Endodermal cell (in vitro differentiated cells): ENCODE measurements around the gene PDE10A. TPM values are rescaled to one million over a fixed set of nuclear protein-coding genes. Genes with fewer than 3 reads are reported as not detected.

Source experiments
- DNase-seq: peaks from one replicate; pipeline ENCODE4 v3.0.0-alpha.2; 2017
- H3K27ac ChIP-seq: 2 replicates; pipeline ENCODE4 v1.5.1; 2013; ENCODE audit warnings: mild to moderate bottlenecking, low read depth, low read length, moderate library complexity
- H3K27me3 ChIP-seq: 2 replicates; pipeline ENCODE4 v1.6.1; 2013; ENCODE audit warnings: mild to moderate bottlenecking, low read length, moderate library complexity; ENCODE audit not compliant: insufficient read depth, control insufficient read depth, poor library complexity, severe bottlenecking
- H3K36me3 ChIP-seq: 2 replicates; pipeline ENCODE4 v1.7.0; 2013; ENCODE audit warnings: mild to moderate bottlenecking, low read length, moderate library complexity; ENCODE audit not compliant: control insufficient read depth, insufficient read depth
- H3K4me1 ChIP-seq: one replicate; pipeline ENCODE4 v1.7.0; 2013; ENCODE audit warnings: low read length; ENCODE audit not compliant: control insufficient read depth, insufficient read depth
- H3K4me3 ChIP-seq: 2 replicates; pipeline ENCODE4 v1.5.1; 2013; ENCODE audit warnings: mild to moderate bottlenecking, low read length, moderate library complexity
- H3K9ac ChIP-seq: 2 replicates; pipeline ENCODE4 v1.6.1; 2013; ENCODE audit warnings: mild to moderate bottlenecking, low read length, moderate library complexity; ENCODE audit not compliant: poor library complexity, severe bottlenecking; ENCODE audit errors: extremely low read depth
- H3K9me3 ChIP-seq: 2 replicates; pipeline ENCODE4 v1.6.1; 2013; ENCODE audit warnings: mild to moderate bottlenecking, low read length, moderate library complexity; ENCODE audit not compliant: control insufficient read depth
- H3K27ac Mint-ChIP-seq: 2 replicates; pipeline ENCODE4 v1.8.0; 2020; ENCODE audit warnings: mixed read lengths
- H3K27me3 Mint-ChIP-seq: 2 replicates; pipeline ENCODE4 v1.8.0; 2021; ENCODE audit warnings: mild to moderate bottlenecking, mixed read lengths; ENCODE audit not compliant: insufficient read depth
- H3K36me3 Mint-ChIP-seq: 2 replicates; pipeline ENCODE4 v1.8.0; 2020; ENCODE audit warnings: low read depth, mixed read lengths
- H3K4me1 Mint-ChIP-seq: 2 replicates; pipeline ENCODE4 v1.8.0; 2020; ENCODE audit warnings: mixed read lengths
- H3K4me3 Mint-ChIP-seq: 2 replicates; pipeline ENCODE4 v1.8.0; 2020; ENCODE audit warnings: mild to moderate bottlenecking, moderate library complexity, mixed read lengths
- H3K9me3 Mint-ChIP-seq: 2 replicates; pipeline ENCODE4 v1.8.0; 2020; ENCODE audit warnings: mild to moderate bottlenecking, mixed read lengths
- CTCF ChIP-seq: fragments of 200-600 bp; sonication (generic); conservative IDR thresholded peaks from 2 replicates; pipeline ENCODE4 v1.5.0; 2021; ENCODE audit warnings: antibody characterized with exemption, mild to moderate bottlenecking
- WGBS, 2 experiments: methylation state at CpG; one replicate each; pipeline versions ENCODE4 v1.1.5 to v1.1.7; 2013; ENCODE audit warnings: missing lambda C conversion rate in 2 of 2, mixed read lengths in 1 of 2; ENCODE audit not compliant: insufficient coverage in 1 of 2, insufficient read length in 1 of 2; 5-methylcytosine and 5-hydroxymethylcytosine counted together
- total RNA-seq, 2 donors: library from RNA; stranded (reverse); fragmentation: NEBNext Ultra II Directional in 1 of 2; extraction: Animal tissue kit (Norgen Biotek cat#: 25700) in 1 of 2; gene quantifications; 2 replicates in 1 of 2; 3 replicates in 1 of 2; pipeline ENCODE4 v1.2.1, GENCODE V29; 2021

PDE10A gene
- total RNA-seq, 2 donors from 2014 or later = 22.8 to 27.8 TPM

- H3K9ac ChIP-seq = no peak overlapping the region
- H3K27ac Mint-ChIP-seq = no peak overlapping the region
- H3K9me3 ChIP-seq = no peaks in the 10 kb centered on the region
- H3K4me1 Mint-ChIP-seq = no peaks in the 10 kb centered on the region
- no peaks in the 10 kb centered on the region for H3K9me3 Mint-ChIP-seq
- no peak overlapping the region for H3K4me3 Mint-ChIP-seq
- H3K4me1 ChIP-seq = no peaks in the 10 kb centered on the region
- H3K36me3 Mint-ChIP-seq = peaks cover 21% of the 10 kb centered on the region
- H3K36me3 ChIP-seq = peaks cover 76% of the 10 kb centered on the region
- H3K27me3 Mint-ChIP-seq = no peaks in the 10 kb centered on the region
- H3K27ac ChIP-seq = peak overlapping the region; percentile 66
- H3K4me3 ChIP-seq = no peak overlapping the region
- 93 to 94% methylated on average over 5 of the region's 5 CpGs for WGBS, 2 experiments
- no peak for DNase-seq
- no peaks in the 10 kb centered on the region for H3K27me3 ChIP-seq
- no peak for TF ChIP-seq CTCF
Observed at GRCh38 chr6:165340532-165340931, 322.5 kb downstream of the PDE10A start.

GRCh38 chr6:165325609-165326008 lies 337.4 kb downstream of the PDE10A start:
- peaks cover 24% of the 10 kb centered on the region for H3K9me3 Mint-ChIP-seq
- Histone ChIP-seq H3K9ac (no peak overlapping the region), H3K9me3 (peaks cover 15% of the 10 kb centered on the region), H3K27ac (no peak overlapping the region), H3K4me3 (no peak overlapping the region), H3K36me3 (peaks cover 17% of the 10 kb centered on the region), H3K4me1 (no peaks in the 10 kb centered on the region), H3K27me3 (no peaks in the 10 kb centered on the region)
- 93 to 100% methylated on average over 4 to 7 of the region's 7 CpGs for WGBS, 2 experiments
- H3K36me3 Mint-ChIP-seq = no peaks in the 10 kb centered on the region
- H3K4me3 Mint-ChIP-seq = no peak overlapping the region
- no peaks in the 10 kb centered on the region for H3K27me3 Mint-ChIP-seq
- no peaks in the 10 kb centered on the region for H3K4me1 Mint-ChIP-seq
- no peak for TF ChIP-seq CTCF
- H3K27ac Mint-ChIP-seq = no peak overlapping the region
- no peak for DNase-seq

DNA sequence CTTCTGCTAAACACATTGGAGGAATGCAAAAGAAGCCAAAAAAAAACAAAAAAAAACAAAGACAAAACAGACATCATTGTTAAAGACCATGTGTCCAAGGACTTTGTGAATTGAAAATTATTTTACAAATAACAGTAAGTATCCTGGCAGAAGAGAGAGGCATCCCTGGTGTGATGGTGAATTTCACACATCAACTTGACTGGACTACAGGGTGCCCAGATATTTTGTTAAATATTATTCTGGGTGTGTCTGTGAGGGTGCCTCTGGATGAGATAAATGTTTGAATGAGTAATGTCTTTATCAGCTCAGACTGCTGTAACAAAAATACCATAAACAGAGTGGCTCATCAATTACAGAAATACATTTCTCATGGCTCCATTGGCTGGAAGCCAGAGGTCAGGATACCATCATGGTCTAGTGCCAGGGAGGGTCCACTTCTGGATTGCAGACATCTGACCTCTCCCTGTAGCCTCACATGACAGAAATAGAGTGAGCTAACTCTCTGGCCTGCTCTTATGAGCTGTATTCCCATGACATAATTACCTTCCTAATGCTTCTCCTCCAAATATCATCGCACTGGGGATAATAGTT lies 341.4 kb downstream of the PDE10A start:
- Mint-ChIP-seq H3K36me3 (no peaks in the 10 kb centered on the region), H3K4me1 (no peaks in the 10 kb centered on the region), H3K9me3 (peaks cover 31% of the 10 kb centered on the region), H3K27ac (no peak overlapping the region), H3K27me3 (no peaks in the 10 kb centered on the region), H3K4me3 (no peak overlapping the region)
- DNase-seq = no peak
- Histone ChIP-seq H3K27me3 (no peaks in the 10 kb centered on the region), H3K4me3 (no peak overlapping the region), H3K4me1 (no peaks in the 10 kb centered on the region), H3K27ac (no peak overlapping the region), H3K9me3 (peaks cover 19% of the 10 kb centered on the region), H3K9ac (no peak overlapping the region), H3K36me3 (no peaks in the 10 kb centered on the region)
- TF ChIP-seq CTCF = no peak
- WGBS, 2 experiments = 80 to 86% methylated on average over 1 of the region's 1 CpG
